ENCODE results near the gene GNAL.

The GNAL gene

GRCh38 chr18:11859903-11860407 lies 170.9 kb downstream of the GNAL start (continued):
- TF ChIP-seq HOXD13 (CRISPR knock-in tag; IDR thresholded peaks at IDR 0.05; ENCODE audit: borderline replicate concordance) = no peak
- TF ChIP-seq ZSCAN18 (tag by site-specific recombination; IDR thresholded peaks at IDR 0.05) = no peak

- peaks cover 13% of the 10 kb centered on the region for H3K4me1 ChIP-seq (ENCODE audit: control insufficient read depth, insufficient read depth, low read length)
- ChIA-PET CTCF (interaction anchor here (0.8 to 1.1 kb wide), 3 partner anchors 10 to 411 kb away, joined by 3 read pairs; no protein-coding TSS in a partner anchor), POLR2A (no interaction called here)
- TF ChIP-seq ZBTB44 (tag by site-specific recombination; IDR thresholded peaks at IDR 0.05) (no peak), ZNF132 (tag by site-specific recombination; IDR thresholded peaks at IDR 0.05; ENCODE audit: borderline replicate concordance) (no peak)
- no peaks in the 10 kb centered on the region; a peak in 1 of 3 replicates for H3K36me3 ChIP-seq (ENCODE audit: control insufficient read depth in 2 of 2, insufficient read depth in 1 of 2, low read length in 2 of 2)
- H3K27ac ChIP-seq (ENCODE audit: extremely low read depth, low read depth, low read length) = no peak overlapping the region
- H3K4me3 ChIP-seq (ENCODE audit: low read depth, low read length) = no peak overlapping the region
- no peaks in the 10 kb centered on the region for H3K9me3 ChIP-seq (ENCODE audit: control insufficient read depth, insufficient read depth, low read depth, low read length)
These were observed 171.8 kb downstream of the GNAL start for GRCh38 chr18:11860594-11861450.

- Histone ChIP-seq H3K9me3 (ENCODE audit: control insufficient read depth, insufficient read depth, low read depth, low read length) (no peaks in the 10 kb centered on the region), H3K4me1 (ENCODE audit: control insufficient read depth, insufficient read depth, low read length) (peaks cover 12% of the 10 kb centered on the region), H3K4me3 (ENCODE audit: low read depth, low read length) (no peak overlapping the region), H3K27ac (ENCODE audit: extremely low read depth, low read depth, low read length) (no peak overlapping the region), H3K36me3 (ENCODE audit: control insufficient read depth in 2 of 2, insufficient read depth in 1 of 2, low read length in 2 of 2) (no peaks in the 10 kb centered on the region; a peak in 1 of 3 replicates)
- CTCF ChIA-PET = interaction anchor here (0.5 to 0.9 kb wide), 2 partner anchors 177 to 401 kb away, joined by 3 read pairs; no protein-coding TSS in a partner anchor
- TF ChIP-seq ZNF658 (tag by site-specific recombination; IDR thresholded peaks at IDR 0.05) = no peak
- no peak for TF ChIP-seq ZNF148 (tag by site-specific recombination; IDR thresholded peaks at IDR 0.05; ENCODE audit: borderline replicate concordance)
- TF ChIP-seq PRDM1 (tag by site-specific recombination; IDR thresholded peaks at IDR 0.05) = peak; percentile 82
- TF ChIP-seq ZSCAN4 (tag by site-specific recombination; IDR thresholded peaks at IDR 0.05) = peak; percentile 53
- TF ChIP-seq ZFP69B (tag by site-specific recombination; IDR thresholded peaks at IDR 0.05) = no peak
- TF ChIP-seq TSHZ1 (tag by site-specific recombination; IDR thresholded peaks at IDR 0.05; ENCODE audit: borderline replicate concordance) = no peak
- POLR2A ChIA-PET = interaction anchor here (0.7 kb wide), 1 partner anchor 11 kb away, joined by 4 read pairs; no protein-coding TSS in a partner anchor
These were observed 172.7 kb downstream of the GNAL start for GRCh38 chr18:11861583-11862288.

Measured in HEK293 (cell line).